Testis (tissue), 3 donors: ENCODE measurements around the gene ANKK1. TPM values are rescaled to one million over a fixed set of nuclear protein-coding genes. Genes with fewer than 3 reads are reported as not detected.

ENCODE experiments used
- DNase-seq: peaks from one replicate; pipeline ENCODE4 v3.0.0-alpha.2; 2019
- H3K27ac ChIP-seq, 2 donors: fragments of 200-600 bp; sonication (generic); one replicate each; pipeline ENCODE4 v1.5.1; 2019
- H3K27me3 ChIP-seq: fragments of 200-600 bp; sonication (generic); one replicate; pipeline ENCODE4 v1.5.1; 2019
- H3K36me3 ChIP-seq: fragments of 200-600 bp; sonication (generic); one replicate; pipeline ENCODE4 v1.5.1; 2017; ENCODE audit warnings: low read depth; ENCODE audit errors: missing control alignments
- H3K4me1 ChIP-seq: fragments of 200-600 bp; sonication (generic); one replicate; pipeline ENCODE4 v1.5.1; 2019
- H3K4me3 ChIP-seq, 2 donors: fragments of 200-600 bp; sonication (generic); one replicate each; pipeline ENCODE4 v1.5.1; 2017 to 2019
- H3K9me3 ChIP-seq: fragments of 200-600 bp; sonication (generic); one replicate; pipeline ENCODE4 v1.5.1; 2017
- CTCF ChIP-seq, 3 experiments: fragments of 450-650 bp in 2 of 3; fragments of 200-600 bp in 1 of 3; sonication (generic) in 1 of 3; IDR thresholded peaks; one replicate each; pipeline ENCODE4 v1.5.1; 2016 to 2019; ENCODE audit warnings: antibody characterized with exemption in 3 of 3, mild to moderate bottlenecking in 2 of 3, moderate library complexity in 1 of 3
- POLR2A ChIP-seq: fragments of 450-650 bp; IDR thresholded peaks from one replicate; pipeline ENCODE4 v1.6.1; 2017; ENCODE audit warnings: antibody characterized with exemption, mild to moderate bottlenecking, moderate library complexity
- WGBS, 2 donors: methylation state at CpG; one replicate each; pipeline ENCODE4 v1.1.5; 2018; 5-methylcytosine and 5-hydroxymethylcytosine counted together
- intact Hi-C: fragments of 100-400 bp; cut with DNase I; formaldehyde crosslinking; loops from one replicate; pipeline ENCODE4 v1.15.1; 2023; ENCODE audit warnings: low total_unique reads
- polyA plus RNA-seq: library from polyadenylated mRNA; stranded (reverse); fragments of 350-450 nt; fragmentation: Illumina TruSeq; extraction: RNeasy Lipid Tissue Mini Kit (QIAGEN cat#74804); gene quantifications from one replicate; pipeline ENCODE4 v1.2.3, GENCODE V29; 2014; ENCODE audit warnings: low read depth, low replicate concordance; ENCODE audit not compliant: insufficient read depth
- total RNA-seq, 2 donors: library from RNA; depleted of rRNA; stranded (reverse); fragments of >200 nt; gene quantifications; one replicate each; pipeline ENCODE4 v1.2.3, GENCODE V29; 2016

Gene ANKK1
- total and polyA plus RNA-seq, 3 donors from 2014 or later, result 2.1 to 2.5 (median 2.2) TPM

- intact Hi-C loops, result no loop called here
- TF ChIP-seq CTCF (IDR thresholded peaks at IDR 0.05), result no peak
- 82 to 84% methylated on average over 7 to 8 of the region's 8 CpGs for WGBS, 2 donors
- Histone ChIP-seq H3K36me3 (no peaks in the 10 kb centered on the region), H3K9me3 (no peaks in the 10 kb centered on the region), H3K4me1 (no peaks in the 10 kb centered on the region), H3K27me3 (no peaks in the 10 kb centered on the region), H3K27ac (no peak overlapping the region), H3K4me3 (no peak overlapping the region)
- no peak for DNase-seq
Measured at GRCh38 chr11:113435190-113435968, 47.8 kb downstream of the ANKK1 start.

- 73 to 81% methylated on average over 6 of the region's 6 CpGs for WGBS, 2 donors
- intact Hi-C loops, result no loop called here
- TF ChIP-seq POLR2A (no peak), CTCF (IDR thresholded peaks at IDR 0.05) (no peak)
- no peaks in the 10 kb centered on the region for H3K9me3 ChIP-seq
- H3K4me1 ChIP-seq, result no peaks in the 10 kb centered on the region
- no peak for DNase-seq
- no peaks in the 10 kb centered on the region for H3K36me3 ChIP-seq
- H3K27me3 ChIP-seq, result no peaks in the 10 kb centered on the region
- no peak overlapping the region for H3K27ac ChIP-seq
- no peak overlapping the region for H3K4me3 ChIP-seq
Measured at GRCh38 chr11:113436672-113437252, 49.2 kb downstream of the ANKK1 start.

- Histone ChIP-seq H3K4me3 (no peak overlapping the region), H3K4me1 (no peaks in the 10 kb centered on the region), H3K27ac (no peak overlapping the region), H3K9me3 (no peaks in the 10 kb centered on the region), H3K27me3 (no peaks in the 10 kb centered on the region), H3K36me3 (no peaks in the 10 kb centered on the region)
- 92 to 98% methylated on average over 2 of the region's 2 CpGs for WGBS, 2 donors
- no peak for DNase-seq
- TF ChIP-seq POLR2A, result no peak
- no peak for TF ChIP-seq CTCF (IDR thresholded peaks at IDR 0.05)
- intact Hi-C loops, result no loop called here
Measured at GRCh38 chr11:113440816-113441215, 53.2 kb downstream of the ANKK1 start.

- DNase-seq, result no peak
- intact Hi-C loops, result no loop called here
- H3K9me3 ChIP-seq, result no peaks in the 10 kb centered on the region
- H3K27ac ChIP-seq, result no peak overlapping the region
- H3K4me3 ChIP-seq, result no peak overlapping the region
- no peaks in the 10 kb centered on the region for H3K27me3 ChIP-seq
- TF ChIP-seq CTCF (IDR thresholded peaks at IDR 0.05), result no peak
- no peak for TF ChIP-seq POLR2A
- H3K4me1 ChIP-seq, result no peaks in the 10 kb centered on the region
- H3K36me3 ChIP-seq, result no peaks in the 10 kb centered on the region
- WGBS, 2 donors, result 45 to 61% methylated on average over 6 to 7 of the region's 7 CpGs
Measured at GRCh38 chr11:113444502-113445123, 57.0 kb downstream of the ANKK1 start.
